GM23338 (cell line): ENCODE data around the gene TSSC4. TPM values are rescaled to one million over a fixed set of nuclear protein-coding genes. Genes with fewer than 3 reads are reported as not detected.

Source experiments
- ATAC-seq: fragments of 200-7000 bp; cut with Tn5 transposase; 3 replicates; pipeline ENCODE4 v1.9.1; 2020
- DNase-seq: peaks from one replicate; pipeline ENCODE4 v3.0.0-alpha.2; 2015; ENCODE audit warnings: low spot score
- H2AFZ ChIP-seq: fragments of 200-600 bp; sonication (generic); 2 replicates; pipeline ENCODE4 v1.8.0; 2016; ENCODE audit warnings: antibody characterized with exemption, mild to moderate bottlenecking, moderate library complexity
- H3F3A ChIP-seq: fragments of 200-600 bp; sonication (generic); replicated peaks from 2 replicates; pipeline ENCODE4 v1.8.0; 2017; ENCODE audit warnings: antibody characterized with exemption, mixed run types, low read depth
- H3K27ac ChIP-seq: fragments of 200-600 bp; sonication (generic); 2 replicates; pipeline ENCODE4 v1.6.1; 2016; ENCODE audit warnings: low read depth
- H3K27me3 ChIP-seq: fragments of 200-600 bp; sonication (generic); 2 replicates; pipeline ENCODE4 v1.8.0; 2016; ENCODE audit warnings: mild to moderate bottlenecking, mixed run types, moderate library complexity; ENCODE audit not compliant: insufficient read depth
- H3K36me3 ChIP-seq: fragments of 200-600 bp; sonication (generic); 2 replicates; pipeline ENCODE4 v1.8.0; 2016; ENCODE audit warnings: mild to moderate bottlenecking; ENCODE audit not compliant: insufficient read depth
- H3K4me1 ChIP-seq: fragments of 200-600 bp; sonication (generic); 2 replicates; pipeline ENCODE4 v1.8.0; 2016; ENCODE audit warnings: mild to moderate bottlenecking, moderate library complexity; ENCODE audit not compliant: insufficient read depth
- H3K4me2 ChIP-seq: fragments of 200-600 bp; sonication (generic); 2 replicates; pipeline ENCODE4 v1.7.1; 2017; ENCODE audit warnings: mixed run types
- H3K4me3 ChIP-seq: fragments of 200-600 bp; sonication (generic); 2 replicates; pipeline ENCODE4 v1.6.1; 2016; ENCODE audit warnings: mixed run types
- H3K79me2 ChIP-seq: fragments of 200-600 bp; sonication (generic); replicated peaks from 2 replicates; pipeline ENCODE4 v1.8.0; 2017; ENCODE audit warnings: mild to moderate bottlenecking; ENCODE audit not compliant: insufficient read depth
- H3K9me2 ChIP-seq: fragments of 200-600 bp; sonication (generic); 2 replicates; pipeline ENCODE4 v1.8.0; 2017; ENCODE audit not compliant: insufficient read depth
- H4K20me1 ChIP-seq: fragments of 200-600 bp; sonication (generic); replicated peaks from 2 replicates; pipeline ENCODE4 v1.8.0; 2017; ENCODE audit warnings: mild to moderate bottlenecking; ENCODE audit not compliant: insufficient read depth
- H3K27ac Mint-ChIP-seq: 2 replicates; pipeline ENCODE4 v1.8.0; 2020; ENCODE audit warnings: inconsistent platforms, mild to moderate bottlenecking, moderate library complexity, mixed read lengths
- H3K27me3 Mint-ChIP-seq: 3 replicates; pipeline ENCODE4 v1.8.0; 2022; ENCODE audit warnings: low read depth, mild to moderate bottlenecking, moderate library complexity, mixed read lengths, inconsistent platforms; ENCODE audit not compliant: insufficient read depth, poor library complexity
- H3K36me3 Mint-ChIP-seq: 3 replicates; pipeline ENCODE4 v1.8.0; 2021; ENCODE audit warnings: low read depth, mild to moderate bottlenecking, inconsistent platforms, moderate library complexity, mixed read lengths
- H3K4me1 Mint-ChIP-seq: 3 replicates; pipeline ENCODE4 v1.8.0; 2020; ENCODE audit warnings: mild to moderate bottlenecking, inconsistent platforms, mixed read lengths
- H3K4me3 Mint-ChIP-seq: 3 replicates; pipeline ENCODE4 v1.8.0; 2021; ENCODE audit warnings: moderate library complexity, mild to moderate bottlenecking, inconsistent platforms, mixed read lengths
- H3K9me3 Mint-ChIP-seq: 3 replicates; pipeline ENCODE4 v1.8.0; 2020; ENCODE audit warnings: moderate library complexity, mild to moderate bottlenecking, inconsistent platforms, mixed read lengths
- CREB1 ChIP-seq: fragments of 250-450 bp; sonication (Bioruptor Pico); IDR thresholded peaks from 2 replicates; pipeline ENCODE4 v1.5.0; 2020; ENCODE audit warnings: low read depth, mild to moderate bottlenecking, moderate library complexity
- ETS1 ChIP-seq: IDR thresholded peaks from 2 replicates; pipeline ENCODE4 v1.6.1; 2016; ENCODE audit warnings: antibody characterized with exemption
- EZH2 ChIP-seq: fragments of 200-600 bp; sonication (generic); IDR thresholded peaks from one replicate; pipeline ENCODE4 v1.8.0; 2017; ENCODE audit warnings: antibody characterized with exemption, mild to moderate bottlenecking, low read depth; ENCODE audit not compliant: unreplicated experiment
- JUNB ChIP-seq: IDR thresholded peaks from one replicate; pipeline ENCODE4 v1.6.1; 2016; ENCODE audit warnings: antibody characterized with exemption; ENCODE audit not compliant: unreplicated experiment
- NANOG ChIP-seq: IDR thresholded peaks from 2 replicates; pipeline ENCODE4 v1.6.1; 2016; ENCODE audit warnings: antibody characterized with exemption, borderline replicate concordance
- POLR2AphosphoS5 ChIP-seq: IDR thresholded peaks from 2 replicates; pipeline ENCODE4 v1.6.1; 2016; ENCODE audit warnings: antibody characterized with exemption, low read depth
- REST ChIP-seq: IDR thresholded peaks from one replicate; pipeline ENCODE4 v1.6.1; 2018; ENCODE audit warnings: antibody characterized with exemption; ENCODE audit not compliant: unreplicated experiment
- STAT1 ChIP-seq: IDR thresholded peaks from one replicate; pipeline ENCODE4 v1.6.1; 2016; ENCODE audit warnings: antibody characterized with exemption; ENCODE audit not compliant: unreplicated experiment
- ZNF114 ChIP-seq: fragments of 250-450 bp; sonication (Bioruptor Pico); IDR thresholded peaks from 2 replicates; pipeline ENCODE4 v1.5.0; 2020; ENCODE audit warnings: mild to moderate bottlenecking, moderate library complexity
- ZNF462 ChIP-seq: fragments of 250-450 bp; sonication (Bioruptor Pico); IDR thresholded peaks from 2 replicates; pipeline ENCODE4 v1.5.0; 2020; ENCODE audit warnings: mild to moderate bottlenecking, moderate library complexity
- polyA plus RNA-seq: library from polyadenylated mRNA; unstranded; fragments of >200 nt; fragmentation: Nextera tagmentation; extraction: Ambion mirVana; gene quantifications from 2 replicates; pipeline ENCODE4 v1.2.1, GENCODE V29; 2016
- total RNA-seq: library from RNA; depleted of rRNA; stranded (reverse); fragments of >200 nt; shearing (Covaris generic); gene quantifications from 2 replicates; pipeline ENCODE4 v1.2.3, GENCODE V29; 2014

The TSSC4 gene
- total and polyA plus RNA-seq, 2 experiments from 2014 or later: 27.5 to 44.3 TPM

GRCh38 chr11:2351701-2352100 is 48.8 kb upstream of the TSSC4 start:
- Histone ChIP-seq H3K27me3 (no peaks in the 10 kb centered on the region), H3K4me2 (no peak overlapping the region), H4K20me1 (no peaks in the 10 kb centered on the region), H3K9me2 (no peaks in the 10 kb centered on the region), H3K4me1 (no peaks in the 10 kb centered on the region), H3K79me2 (no peaks in the 10 kb centered on the region), H3F3A (no peaks in the 10 kb centered on the region), H3K4me3 (no peak overlapping the region), H3K36me3 (peaks cover 3% of the 10 kb centered on the region), H2AFZ (no peak overlapping the region), H3K27ac (no peak overlapping the region)
- peaks cover 57% of the 10 kb centered on the region for H3K9me3 Mint-ChIP-seq
- no peaks in the 10 kb centered on the region; the same call in 2 of the 3 replicates for H3K4me1 Mint-ChIP-seq
- no peak overlapping the region for H3K4me3 Mint-ChIP-seq
- peaks cover 15% of the 10 kb centered on the region; the same call in 2 of the 3 replicates for H3K36me3 Mint-ChIP-seq
- no peak overlapping the region for H3K27ac Mint-ChIP-seq
- ATAC-seq (no peak), DNase-seq (no peak)
- peaks cover 24% of the 10 kb centered on the region for H3K27me3 Mint-ChIP-seq
- TF ChIP-seq ZNF114 (CRISPR knock-in tag) (no peak), ZNF462 (CRISPR knock-in tag) (no peak), CREB1 (CRISPR knock-in tag) (no peak), NANOG (no peak), JUNB (no peak), EZH2 (no peak), ETS1 (no peak), POLR2AphosphoS5 (no peak), REST (no peak), STAT1 (no peak)
